ENCODE measurements around the gene RCBTB1.
"Not testable (repeated sequence)": the region's sequence is repeated elsewhere in the genome, so short reads cannot be mapped to it uniquely, and the experiment has no call there.

Gene RCBTB1

GRCh38 chr13:49602615-49603014, 17.3 kb upstream of the RCBTB1 start:
- DNase-seq: not testable (repeated sequence)

- DNase-seq: no peak
Measured at GRCh38 chr13:49602005-49602404, 16.6 kb upstream of the RCBTB1 start.

GRCh38 chr13:49597043-49597641, 11.8 kb upstream of the RCBTB1 start:
- DNase-seq: no peak

GRCh38 chr13:49596221-49596620, 10.9 kb upstream of the RCBTB1 start:
- no peak for DNase-seq

DNA sequence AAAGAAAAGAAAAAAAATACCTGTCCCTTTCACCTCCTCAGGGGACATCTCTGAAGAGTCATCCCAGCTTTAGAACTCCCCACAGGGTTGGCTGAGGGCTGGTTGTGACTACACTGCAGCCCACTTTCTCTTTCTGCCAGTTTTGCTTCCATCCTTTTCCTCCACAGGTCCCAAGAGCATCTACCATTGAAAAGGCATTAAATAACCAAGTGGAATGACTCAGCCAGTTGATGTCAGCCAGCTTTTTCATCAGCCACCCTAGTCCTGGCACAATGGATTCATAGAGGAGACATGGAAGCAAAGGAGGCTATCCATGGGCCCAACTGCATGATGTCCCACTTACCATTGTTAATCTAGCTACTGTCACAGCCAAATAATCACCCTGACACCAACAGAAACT, 9.2 kb upstream of the RCBTB1 start:
- no peak for DNase-seq

DNA sequence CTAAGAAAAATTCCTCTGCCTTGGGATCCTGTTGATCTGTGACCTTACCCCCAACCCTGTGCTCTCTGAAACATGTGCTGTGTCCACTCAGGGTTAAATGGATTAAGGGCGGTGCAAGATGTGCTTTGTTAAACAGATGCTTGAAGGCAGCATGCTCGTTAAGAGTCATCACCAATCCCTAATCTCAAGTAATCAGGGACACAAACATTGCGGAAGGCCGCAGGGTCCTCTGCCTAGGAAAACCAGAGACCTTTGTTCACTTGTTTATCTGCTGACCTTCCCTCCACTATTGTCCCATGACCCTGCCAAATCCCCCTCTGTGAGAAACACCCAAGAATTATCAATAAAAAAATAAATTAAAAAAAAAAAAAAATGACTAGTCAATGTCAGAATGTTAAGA, 8.5 kb upstream of the RCBTB1 start:
- DNase-seq: not testable (repeated sequence)

DNA sequence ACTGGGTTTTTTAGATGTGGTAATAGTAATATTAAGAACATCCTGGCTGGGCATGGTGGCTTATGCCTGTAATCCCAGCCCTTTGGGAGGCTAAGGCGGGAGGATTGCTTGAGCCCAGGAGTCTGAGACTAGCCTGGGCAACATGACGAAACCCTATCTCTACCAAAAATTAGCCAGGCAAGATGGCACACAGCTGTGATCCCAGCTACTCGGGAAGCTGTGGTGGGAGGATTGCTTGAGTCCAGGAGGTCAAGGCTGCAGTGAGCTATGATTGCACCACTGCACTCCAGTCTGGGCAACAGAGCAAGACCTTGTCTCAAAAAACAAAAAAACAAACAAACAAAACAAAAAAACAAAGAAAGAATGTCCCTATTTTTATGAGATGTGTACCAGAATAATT, 5.4 kb upstream of the RCBTB1 start:
- DNase-seq: not testable (repeated sequence)

- no peak for DNase-seq
Measured at GRCh38 chr13:49587311-49587847, 2.0 kb upstream of the RCBTB1 start.

DNA sequence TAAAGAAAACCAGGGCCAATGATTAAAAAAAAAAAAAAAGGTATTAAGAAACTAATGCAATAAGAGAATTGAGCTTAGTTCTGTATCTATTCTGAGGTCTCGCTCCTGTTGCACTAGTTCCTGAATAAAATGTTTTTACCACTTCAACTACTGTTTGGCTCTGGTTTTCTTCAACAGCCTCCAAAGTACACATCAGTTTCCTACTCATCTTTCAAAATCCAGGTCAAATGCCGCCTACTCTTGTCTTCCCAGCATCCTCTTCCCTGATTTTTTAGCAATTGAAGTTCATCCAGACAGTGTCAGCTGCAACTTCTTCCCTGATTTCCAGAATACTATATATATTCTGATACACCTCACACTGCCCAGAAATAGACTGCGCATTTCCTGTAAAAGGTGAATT, 1.4 kb upstream of the RCBTB1 start:
- DNase-seq: no peak

DNA sequence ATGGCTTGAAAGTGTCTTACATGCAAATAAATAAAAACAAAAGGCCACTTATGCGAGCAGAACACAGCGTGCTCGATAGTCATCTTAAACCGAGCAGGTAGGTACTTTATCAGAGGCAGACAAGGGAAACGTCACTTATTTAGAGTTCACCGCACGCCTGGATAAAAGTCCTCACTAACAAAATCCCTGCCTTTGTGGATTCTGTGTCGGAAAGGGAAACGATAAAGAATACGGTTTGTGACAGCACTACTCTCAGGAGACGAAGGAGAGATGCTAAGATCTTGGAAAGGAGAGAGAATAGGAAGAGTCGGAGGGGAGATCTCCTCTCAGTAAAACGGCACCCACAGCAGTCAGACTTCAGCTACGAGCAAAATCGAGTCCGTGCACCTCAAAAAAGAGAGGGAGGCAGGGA, 581 bp downstream of the RCBTB1 start:
- DNase-seq: no peak

GRCh38 chr13:49580980-49581680, 4.2 kb downstream of the RCBTB1 start:
- DNase-seq: no peak

GRCh38 chr13:49579501-49579900, 5.9 kb downstream of the RCBTB1 start:
- DNase-seq: no peak

DNA sequence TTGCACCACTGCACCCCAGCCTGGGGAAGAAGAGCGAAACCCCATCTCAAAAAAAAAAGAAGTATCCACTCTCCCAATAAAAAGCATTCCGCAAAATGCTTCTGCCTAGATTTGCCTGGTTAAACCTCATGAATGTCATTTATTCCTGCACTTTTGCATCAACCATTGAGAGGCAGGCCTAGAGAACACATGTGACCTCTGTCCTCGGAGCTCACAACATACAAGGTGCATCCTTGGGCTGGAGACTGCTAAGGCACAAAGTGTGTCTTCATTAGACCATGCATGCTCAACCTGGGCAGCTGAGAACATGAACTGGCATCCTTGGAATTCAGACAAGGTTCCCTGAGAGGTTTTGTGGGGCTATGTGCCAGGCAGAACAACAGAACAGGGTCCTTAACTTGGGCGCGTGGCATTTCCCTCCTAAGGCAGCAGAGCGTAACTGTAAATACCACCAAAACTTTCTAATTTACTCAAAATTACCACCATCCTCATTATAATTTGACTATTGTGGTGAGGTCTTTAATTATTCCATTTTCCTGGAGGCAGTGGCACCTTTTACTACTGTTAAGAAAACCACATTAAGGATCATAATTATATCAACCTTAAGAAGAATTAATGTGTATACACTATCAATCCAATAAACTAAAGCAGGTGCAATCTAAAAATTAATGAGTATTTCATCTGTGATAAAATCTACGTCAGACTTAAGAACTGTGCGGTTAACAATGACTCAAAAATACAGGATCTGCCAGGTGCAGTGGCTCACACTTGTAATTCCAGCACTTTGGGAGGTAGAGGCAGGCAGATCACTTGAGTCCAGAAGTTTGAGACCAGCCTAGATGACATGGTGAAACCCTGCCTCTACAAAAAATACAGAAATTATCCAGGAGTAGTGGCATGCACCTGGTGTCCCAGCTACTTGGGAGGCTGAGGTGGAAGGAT, 13.8 kb downstream of the RCBTB1 start:
- no peak for DNase-seq

DNA sequence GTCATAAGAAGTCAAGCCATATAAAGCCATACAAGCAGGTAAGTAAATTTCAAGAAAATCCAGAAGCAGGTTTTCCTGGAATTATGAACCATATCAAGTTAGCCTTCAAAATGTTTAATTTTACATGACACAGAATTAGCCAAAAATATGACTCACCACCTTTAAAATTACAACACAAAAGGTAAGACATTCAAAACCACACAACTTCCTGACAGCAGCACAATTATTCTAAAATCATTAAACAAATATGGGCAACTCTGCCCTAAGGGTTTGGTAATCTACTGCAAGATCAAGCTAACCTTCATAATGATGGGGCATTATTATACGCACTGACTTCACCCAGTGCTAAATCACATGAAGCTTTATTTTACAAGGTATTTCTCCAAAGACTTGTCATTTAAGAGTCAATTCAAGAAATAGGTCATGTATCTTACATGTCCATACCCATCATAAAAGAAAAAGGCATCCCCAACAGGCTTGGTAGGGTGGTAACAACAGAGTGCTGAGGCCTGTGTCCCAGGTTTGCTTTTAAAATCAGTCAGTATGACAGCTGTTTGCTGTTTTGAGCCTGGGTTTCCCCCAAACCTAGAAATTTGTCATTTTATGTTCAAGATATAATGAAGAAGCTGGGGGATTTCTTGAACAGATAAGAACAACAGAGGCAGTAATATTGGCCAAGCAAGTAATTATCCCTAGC, 15.2 kb downstream of the RCBTB1 start:
- DNase-seq: no peak

DNA sequence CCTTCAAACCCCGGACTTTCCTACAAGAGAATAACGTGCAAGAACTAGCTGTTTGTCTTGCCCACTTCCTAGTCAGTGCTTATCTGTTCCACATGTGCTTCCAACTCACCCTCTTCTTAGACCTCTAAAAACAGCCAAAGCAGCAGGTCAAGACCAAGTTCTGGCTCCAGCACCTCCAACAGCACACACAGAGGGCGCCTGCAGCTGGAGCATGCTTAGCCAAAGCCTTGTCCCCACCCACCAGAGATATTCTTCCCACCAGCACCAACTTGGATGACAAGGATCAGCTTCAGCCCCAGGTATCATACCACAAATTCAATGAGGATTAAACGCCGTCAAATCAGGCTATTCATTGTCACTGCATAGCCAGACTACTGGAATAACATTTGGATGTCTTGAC, 17.9 kb downstream of the RCBTB1 start:
- DNase-seq: no peak

DNA sequence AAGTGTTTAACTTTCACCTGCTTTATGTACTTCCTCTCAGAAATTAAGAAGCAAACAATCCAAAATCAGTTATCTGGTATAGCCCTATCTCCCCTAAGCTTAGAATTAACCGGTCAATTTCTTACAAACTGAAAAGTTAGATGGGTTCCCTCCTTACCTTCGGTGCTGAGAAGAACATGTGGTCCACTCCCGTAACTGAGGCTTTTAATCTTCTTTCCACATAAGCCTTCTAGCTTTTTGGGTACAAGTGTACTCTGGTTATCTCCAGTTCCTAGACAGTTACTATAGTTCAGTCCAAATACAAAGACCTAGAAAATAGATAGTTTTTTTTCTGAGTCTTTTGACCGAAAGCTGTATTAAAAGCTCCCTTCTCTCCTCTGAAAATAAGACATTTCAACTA, 18.9 kb downstream of the RCBTB1 start:
- DNase-seq: no peak

DNA sequence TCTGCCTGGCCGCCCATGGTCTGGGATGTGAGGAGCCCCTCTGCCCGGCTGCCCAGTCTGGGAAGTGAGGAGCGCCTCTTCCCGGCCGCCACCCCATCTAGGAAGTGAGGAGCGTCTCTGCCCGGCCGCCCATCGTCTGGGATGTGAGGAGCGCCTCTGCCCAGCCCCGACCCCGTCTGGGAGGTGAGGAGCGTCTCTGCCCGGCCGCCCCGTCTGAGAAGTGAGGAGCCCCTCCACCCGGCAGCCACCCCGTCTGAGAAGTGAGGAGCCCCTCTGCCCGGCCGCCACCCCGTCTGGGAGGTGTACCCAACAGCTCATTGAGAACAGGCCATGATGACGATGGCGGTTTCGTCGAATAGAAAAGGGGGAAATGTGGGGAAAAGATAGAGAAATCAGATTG, 19.9 kb downstream of the RCBTB1 start:
- DNase-seq: not testable (repeated sequence)

DNA sequence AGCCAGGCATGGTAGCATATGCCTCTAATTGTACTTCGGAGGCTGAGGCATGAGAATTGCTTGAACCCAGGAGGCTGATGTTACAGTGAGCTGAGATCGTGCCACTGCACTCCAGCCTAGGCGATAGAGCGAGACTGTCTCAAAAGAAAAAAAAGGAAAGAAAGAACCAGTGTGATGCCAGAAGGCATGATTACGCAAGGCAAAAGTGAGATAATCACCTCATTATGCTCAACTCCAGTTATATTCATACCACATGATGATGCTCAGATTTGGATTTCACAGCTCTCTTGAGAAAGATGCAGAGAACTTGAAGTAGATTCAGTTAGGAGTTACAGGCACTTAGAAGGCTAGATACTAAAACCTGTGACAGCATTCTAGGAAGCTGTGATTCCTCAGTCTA, 21.8 kb downstream of the RCBTB1 start:
- DNase-seq: no peak

GRCh38 chr13:49561062-49561410, 24.3 kb downstream of the RCBTB1 start:
- no peak for DNase-seq

DNA sequence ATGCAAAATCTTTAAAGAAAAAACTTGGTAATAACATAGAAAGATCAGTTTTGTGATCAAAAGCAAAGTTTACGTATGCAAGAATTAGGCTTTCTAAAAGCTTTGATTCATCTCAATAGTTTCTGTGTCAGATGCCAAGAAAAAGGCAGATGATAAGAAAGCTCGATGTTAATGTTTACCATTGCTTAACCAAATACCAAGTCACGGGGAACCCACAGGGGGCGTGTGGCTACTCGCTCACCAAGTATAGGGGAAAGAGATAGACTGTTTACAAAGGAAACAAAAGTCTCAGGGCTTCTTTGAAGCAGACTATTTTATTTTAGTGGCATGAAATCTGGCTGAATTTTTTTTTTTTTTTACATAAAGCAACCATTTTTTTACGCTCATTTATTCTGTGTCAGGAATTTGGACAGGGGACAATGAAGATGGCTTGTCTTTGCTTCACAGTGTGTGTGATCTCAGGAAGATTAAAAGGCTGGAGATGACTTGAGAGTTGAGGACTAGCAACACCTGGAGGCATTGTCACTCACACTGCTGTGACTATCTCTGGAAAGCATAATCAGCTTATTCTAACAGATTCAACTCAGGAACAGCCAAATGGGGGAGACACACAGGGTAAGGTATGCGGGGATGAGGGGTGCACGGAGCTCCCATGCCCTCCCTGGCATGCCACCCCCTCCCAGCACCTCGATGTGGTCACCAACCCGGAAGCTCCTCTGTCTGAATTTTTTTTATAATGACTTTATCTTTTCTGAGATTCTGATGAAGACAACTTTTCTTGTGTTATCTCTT, 24.9 kb downstream of the RCBTB1 start:
- DNase-seq: no peak

GRCh38 chr13:49559006-49559405, 26.4 kb downstream of the RCBTB1 start:
- DNase-seq: no peak

DNA sequence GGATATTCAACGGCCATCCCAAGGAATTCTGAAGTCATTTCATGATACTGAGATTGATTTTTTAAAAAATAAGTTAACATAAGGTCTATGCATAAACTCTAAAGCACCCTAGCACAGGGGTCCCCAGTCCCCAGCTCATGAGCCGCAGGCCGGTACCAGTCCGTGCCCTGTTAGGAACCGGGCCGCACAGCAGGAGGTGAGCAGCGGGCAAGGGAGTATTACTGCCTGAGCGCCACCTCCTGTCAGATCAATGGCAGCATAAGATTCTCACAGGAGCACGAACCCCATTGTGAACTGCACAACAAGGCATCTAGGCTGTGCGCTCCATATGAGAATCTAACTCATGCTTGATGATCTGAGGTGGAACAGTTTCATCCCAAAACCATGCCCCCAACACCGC, 31.0 kb downstream of the RCBTB1 start:
- DNase-seq: no peak
